IPS DF 4.7 (cell line): ENCODE data around the gene PDHX.

Experiments used
- DNase-seq: peaks from one replicate; pipeline ENCODE4 v3.0.0-alpha.2; 2013; ENCODE audit warnings: low spot score; ENCODE audit errors: extremely low read depth

The PDHX gene

DNA sequence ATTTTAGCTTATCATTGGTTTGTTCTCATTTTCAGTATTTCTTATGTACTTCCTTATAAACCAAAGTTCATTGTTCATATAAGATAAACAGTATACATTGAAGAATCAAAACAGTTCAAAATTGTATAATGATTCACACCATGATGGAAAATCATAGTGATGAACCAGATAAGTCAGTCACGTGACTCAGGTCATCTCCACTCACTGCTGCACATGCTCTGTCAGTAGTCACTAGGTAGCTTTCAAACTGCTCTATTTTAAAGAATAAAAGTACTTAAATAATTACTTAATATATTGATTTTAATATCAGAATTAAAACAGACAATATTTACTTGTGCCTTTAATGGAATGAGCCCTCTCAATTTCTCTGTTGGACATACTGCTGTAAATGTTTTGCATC lies 37.5 kb downstream of the PDHX start:
- DNase-seq: no peak

DNA sequence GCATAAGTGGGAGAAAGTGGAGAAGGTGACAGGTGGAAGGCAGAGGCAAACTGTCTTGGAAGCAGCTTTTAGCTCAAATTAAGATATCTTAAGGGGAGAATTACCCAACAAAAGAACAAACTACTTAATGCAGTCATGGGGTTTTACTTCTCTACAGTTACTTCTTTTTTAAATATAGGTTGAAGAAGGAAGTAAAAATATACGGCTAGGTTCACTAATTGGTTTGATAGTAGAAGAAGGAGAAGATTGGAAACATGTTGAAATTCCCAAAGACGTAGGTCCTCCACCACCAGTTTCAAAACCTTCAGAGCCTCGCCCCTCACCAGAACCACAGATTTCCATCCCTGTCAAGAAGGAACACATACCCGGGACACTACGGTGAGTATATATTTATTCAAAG lies 40.8 kb downstream of the PDHX start:
- DNase-seq: no peak

DNA sequence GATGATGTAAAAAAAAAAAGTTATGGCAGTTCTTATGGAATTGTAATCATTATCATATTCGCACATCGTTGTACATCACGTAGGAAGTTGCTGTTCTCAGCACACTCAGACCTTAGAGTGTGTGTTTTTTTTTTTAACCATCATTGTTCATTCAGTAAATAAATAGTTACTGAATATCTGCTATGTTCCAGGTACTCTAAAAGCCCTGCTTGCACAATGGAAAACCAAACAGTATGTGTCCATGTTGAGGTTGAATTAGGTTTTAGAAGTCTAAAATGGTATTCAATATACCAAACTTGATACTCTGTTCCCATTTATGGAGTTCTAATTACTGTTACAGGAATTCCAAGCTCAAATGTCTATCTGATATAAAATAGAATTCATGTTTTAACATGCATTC lies 41.2 kb downstream of the PDHX start:
- DNase-seq: no peak

DNA sequence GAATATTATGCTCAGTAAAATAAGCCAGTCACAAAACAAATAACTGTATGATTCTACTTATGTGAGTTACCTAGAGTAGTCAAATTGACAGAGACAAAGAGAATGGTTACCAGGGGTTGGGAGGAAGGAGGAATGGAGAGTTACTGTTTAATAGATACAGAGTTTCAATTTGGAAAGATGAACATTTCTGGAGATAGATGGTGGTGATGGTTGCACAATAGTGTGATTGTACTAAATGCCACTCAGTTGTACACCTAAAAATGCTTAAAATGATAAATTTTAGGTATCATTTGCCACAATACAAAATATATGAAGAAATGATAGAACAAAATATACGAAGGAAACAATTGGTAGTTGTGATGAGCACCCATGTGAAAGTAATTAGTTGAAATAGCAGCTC lies 43.4 kb downstream of the PDHX start:
- no peak for DNase-seq

DNA sequence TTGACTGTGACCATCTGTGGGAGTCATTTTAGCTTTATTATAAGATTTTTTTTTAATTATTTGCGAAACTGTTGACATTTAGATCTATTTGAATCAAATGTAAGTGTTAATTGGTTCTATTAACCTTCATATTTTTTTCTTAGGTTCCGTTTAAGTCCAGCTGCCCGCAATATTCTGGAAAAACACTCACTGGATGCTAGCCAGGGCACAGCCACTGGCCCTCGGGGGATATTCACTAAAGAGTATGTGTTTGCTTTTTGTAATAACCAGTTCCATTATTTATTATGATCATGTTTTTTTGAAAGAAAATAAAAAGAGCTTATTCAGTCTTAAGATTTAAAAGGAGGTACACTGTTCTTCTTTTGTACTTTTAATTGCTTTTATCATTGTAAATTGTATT lies 43.9 kb downstream of the PDHX start:
- DNase-seq: no peak

DNA sequence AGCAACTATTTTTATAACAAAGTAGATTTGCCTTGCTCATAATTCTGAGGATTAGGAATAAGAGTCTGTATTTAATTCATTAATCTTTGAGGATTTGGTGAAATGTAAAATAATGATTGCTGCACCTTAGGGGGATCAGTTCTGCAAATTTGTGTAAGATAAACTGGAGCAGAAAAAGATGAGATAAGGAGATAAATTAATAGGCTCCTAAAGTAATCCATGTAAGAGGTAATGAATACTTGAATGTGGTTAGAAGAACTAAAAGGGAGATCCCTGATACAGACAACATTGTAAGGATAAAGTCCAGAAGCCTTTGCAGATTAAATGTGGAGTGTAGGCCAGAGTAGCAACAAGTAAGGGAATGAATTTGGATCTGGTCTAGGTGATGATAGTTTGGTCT lies 45.6 kb downstream of the PDHX start:
- DNase-seq: no peak

DNA sequence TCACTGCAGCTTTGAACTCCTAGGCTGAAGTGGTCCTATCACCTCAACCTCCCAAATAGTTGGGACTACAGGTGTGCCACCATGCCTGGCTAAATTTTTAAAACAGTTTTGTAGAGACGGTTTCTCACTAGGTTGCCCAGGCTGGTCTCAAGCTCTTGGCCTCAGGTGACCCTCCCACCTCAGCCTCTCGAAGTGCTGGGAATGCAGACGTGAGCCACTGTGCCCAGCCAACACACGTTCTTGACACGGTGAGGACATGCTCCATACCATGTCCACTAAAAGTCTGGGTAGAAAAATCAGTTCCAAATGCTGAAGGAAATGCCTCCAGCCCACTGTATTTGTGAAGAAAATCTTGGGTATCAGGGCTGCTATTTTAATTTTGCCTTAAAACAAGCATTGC lies 46.9 kb downstream of the PDHX start:
- no peak for DNase-seq

DNA sequence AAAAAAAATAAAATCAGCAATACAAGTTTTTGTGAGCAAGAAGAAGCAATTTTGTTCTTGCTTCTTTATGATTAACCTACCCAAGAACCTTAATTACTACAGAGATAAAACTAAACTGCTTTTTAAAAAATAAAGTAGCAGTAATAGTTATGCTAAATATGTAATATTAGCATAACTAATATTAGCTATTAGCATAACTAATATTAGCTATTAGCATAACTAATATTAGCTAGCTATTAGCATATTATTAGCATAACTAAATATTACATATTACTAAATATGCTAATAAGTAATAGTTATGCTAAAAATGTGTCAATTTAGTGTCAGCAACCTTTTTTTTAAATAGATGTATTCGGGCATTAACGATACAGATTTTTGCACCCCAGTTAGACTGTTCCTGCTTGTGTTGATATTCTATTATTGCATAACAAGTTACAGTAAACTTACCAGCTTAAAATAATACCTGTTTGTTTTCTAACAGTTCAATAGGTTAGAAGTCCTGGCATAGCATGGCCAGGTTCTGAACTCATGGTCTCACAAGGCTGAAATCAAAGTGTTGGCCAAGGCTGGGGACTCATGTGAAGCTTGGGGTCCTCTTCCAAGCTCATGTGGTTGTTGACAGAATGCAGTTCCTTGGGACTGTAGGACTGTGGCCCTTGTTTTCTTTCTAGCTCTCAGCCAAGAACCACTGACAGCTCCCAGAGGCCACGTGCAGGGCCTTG lies 48.4 kb downstream of the PDHX start:
- DNase-seq: no peak

DNA sequence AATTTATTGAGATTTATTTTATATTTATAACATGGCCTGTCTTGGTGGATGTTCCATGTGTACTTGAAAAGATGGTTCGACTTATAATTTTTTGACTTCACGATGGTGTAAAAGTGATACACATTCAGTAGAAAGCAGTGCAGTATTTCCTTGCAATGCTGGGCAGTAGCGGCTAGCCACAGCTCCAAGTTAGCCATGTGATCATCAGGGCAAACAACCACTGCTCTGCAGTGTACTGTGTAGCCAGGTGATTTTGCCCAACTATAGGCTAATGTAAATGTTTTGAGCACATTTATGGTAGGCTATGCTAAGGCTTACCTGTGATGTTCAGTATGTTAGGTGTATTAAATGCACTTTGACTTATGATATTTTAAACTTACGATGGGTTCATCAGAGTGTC lies 52.4 kb downstream of the PDHX start:
- no peak for DNase-seq

DNA sequence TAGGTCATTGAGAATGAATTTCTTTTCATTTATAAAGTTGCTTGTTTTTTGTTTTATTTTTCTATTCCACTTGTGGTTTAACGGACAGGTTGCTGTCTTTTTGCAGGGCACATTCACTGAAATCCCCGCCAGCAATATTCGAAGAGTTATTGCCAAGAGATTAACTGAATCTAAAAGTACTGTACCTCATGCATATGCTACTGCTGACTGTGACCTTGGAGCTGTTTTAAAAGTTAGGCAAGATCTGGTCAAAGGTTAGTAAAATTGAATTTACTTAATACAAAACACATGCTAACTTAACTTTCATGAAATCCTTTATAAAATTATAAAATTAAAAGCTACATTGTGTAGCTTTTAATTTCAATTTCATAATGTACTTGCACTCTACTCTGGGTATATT lies 53.6 kb downstream of the PDHX start:
- DNase-seq: no peak

DNA sequence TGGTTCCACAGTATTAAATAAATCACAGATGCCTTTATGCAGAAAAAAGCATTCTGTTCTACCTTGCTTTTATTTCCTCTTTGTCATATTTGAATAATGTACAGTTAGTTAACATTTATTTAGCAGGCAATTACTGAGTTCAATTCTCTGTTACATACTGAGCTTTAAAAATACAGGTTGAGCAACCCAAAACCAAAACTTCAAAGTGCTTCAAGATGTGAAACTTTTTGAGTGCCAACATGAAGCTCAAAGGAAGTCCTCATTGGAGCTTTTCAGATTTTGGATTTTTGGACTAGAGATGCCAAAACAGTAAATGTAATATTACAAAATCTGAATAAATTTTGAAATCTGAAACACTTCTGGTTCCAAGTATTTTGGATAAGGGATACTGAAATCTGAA lies 54.1 kb downstream of the PDHX start:
- DNase-seq: no peak

DNA sequence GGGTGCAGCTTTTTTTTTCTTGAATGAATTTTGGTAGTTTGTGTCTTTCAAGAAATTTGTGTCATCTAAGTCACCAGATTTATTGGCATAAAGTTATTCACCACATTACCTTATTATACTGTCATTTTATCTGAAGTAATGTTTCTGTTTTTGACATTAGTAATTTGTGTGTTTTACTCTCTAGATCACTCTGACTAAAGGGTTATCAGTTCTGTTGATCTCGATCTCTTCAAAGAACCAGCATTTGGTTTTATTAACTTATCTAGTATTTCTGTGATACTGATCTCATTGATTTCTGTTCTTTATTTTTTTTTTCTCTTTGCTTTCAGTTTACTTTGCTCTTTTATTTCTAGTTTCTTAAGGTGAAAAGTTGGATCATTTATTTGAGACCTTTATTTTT lies 55.5 kb downstream of the PDHX start:
- no peak for DNase-seq

DNA sequence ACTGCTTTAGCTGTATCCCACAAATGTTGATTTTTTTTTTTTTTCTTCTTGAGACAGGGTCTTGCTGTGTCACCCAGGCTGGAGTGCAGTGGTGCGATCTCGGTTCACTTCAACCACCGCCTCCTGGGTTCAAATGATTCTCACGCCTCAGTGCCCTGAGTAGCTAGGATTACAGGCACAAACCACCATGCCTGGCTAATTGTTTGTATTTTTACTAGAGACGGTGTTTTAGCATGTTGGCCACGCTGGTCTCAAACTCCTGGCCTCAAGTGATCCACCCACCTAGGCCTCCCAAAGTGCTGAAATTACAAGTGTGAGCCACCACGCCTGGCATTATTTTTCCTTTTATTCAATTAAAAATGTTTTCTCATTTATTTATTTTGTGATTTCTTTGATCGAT lies 55.9 kb downstream of the PDHX start:
- no peak for DNase-seq

DNA sequence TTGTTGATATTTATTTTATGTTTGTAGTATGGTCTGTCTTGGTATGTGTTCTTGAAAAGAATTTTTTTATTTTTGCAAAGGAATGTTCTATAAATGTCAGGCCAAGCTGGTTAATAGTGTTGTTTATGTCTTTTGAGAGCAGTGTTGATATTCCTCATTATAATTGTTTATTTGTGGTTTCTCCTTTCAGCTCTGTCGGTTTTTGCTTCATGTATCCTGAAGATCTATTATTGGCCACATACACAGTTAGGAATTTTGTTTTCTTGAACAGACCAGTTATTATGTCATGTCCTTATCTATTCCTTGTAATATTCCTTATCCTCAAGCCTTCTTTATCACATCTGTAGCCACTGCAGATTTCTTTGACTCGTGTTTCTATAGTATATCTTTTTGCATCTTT lies 56.5 kb downstream of the PDHX start:
- DNase-seq: no peak

DNA sequence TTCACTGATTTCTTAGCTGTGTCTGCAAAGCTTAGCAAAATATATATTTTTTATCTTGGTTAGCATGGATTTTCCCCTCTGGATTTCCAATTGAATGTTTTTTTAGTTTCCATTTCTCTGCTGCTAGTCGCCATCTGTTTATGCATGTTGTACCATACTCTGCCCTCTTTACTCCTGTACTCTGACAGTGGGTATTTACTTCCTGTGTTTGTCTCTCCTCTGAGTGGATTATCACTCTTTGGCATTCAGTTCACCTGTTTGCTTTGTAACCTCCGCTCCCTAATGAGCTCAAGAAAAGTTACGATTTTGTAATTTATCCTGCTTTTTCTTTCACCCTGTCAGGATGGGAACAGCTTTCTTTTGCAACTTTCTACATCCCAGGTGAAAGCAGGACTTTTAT lies 59.1 kb downstream of the PDHX start:
- DNase-seq: no peak

DNA sequence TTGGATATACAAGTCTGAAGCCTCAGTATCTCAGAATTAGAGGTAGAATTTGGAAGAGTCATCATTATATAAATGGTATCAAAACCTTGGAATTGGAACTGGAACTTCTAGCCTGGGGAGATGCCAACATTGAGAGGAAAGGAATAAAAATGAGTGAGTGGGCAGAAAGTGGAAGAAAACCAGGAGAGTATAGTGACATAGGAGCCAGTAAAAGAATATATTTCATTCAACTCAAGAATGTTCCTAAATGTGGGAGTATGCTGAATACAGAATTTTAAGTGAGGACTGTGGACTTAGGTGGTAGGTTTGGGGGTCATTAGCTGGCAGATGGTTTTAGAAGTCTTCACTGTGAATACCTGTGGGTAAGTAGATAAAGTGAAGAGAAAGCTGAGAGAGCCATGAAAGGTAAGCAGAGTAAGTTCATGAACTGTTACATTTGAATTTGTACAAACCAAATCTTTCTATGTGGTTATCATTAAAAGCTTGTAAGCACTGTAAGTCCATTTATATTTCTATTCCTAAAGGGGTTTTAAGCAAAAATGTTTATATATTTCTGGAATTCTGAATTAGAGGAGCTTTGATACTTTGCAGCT lies 60.2 kb downstream of the PDHX start:
- no peak for DNase-seq

DNA sequence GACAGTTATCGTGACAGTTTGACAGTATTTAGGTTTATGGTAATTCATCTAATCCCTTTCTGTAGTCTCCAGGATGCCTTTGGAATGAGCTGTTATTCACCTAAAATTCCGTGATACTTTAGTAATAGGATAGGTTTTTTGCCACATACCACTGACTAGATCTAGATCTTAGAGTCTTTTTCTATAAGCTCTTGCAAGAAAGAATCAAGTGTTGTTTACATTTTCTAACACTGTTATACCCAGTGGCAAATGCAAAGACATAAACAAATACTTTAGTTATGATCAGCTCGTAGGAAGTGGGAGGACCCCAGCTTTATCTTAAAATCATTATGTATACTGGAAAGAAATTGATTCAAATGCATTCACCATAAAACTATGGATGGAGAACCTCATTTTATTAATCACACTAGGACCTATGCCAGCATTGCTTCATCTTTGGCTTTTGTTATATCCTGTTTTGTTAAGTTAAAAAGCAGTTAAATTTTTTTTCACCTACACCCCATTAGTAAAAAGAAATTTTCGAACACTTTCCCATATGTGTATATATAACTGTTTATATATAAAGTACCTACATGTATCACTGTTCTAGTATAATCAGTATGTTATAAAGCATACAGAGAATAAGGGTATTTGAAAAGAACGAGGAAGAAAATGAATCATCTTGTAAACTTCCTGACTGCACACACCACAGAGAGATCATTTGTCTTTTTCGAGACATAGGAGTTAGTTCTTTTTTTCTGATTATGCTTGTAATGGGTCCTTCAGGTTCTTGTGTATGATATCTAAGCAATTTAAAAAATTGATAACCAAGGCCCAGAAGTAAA lies 60.9 kb downstream of the PDHX start:
- no peak for DNase-seq

DNA sequence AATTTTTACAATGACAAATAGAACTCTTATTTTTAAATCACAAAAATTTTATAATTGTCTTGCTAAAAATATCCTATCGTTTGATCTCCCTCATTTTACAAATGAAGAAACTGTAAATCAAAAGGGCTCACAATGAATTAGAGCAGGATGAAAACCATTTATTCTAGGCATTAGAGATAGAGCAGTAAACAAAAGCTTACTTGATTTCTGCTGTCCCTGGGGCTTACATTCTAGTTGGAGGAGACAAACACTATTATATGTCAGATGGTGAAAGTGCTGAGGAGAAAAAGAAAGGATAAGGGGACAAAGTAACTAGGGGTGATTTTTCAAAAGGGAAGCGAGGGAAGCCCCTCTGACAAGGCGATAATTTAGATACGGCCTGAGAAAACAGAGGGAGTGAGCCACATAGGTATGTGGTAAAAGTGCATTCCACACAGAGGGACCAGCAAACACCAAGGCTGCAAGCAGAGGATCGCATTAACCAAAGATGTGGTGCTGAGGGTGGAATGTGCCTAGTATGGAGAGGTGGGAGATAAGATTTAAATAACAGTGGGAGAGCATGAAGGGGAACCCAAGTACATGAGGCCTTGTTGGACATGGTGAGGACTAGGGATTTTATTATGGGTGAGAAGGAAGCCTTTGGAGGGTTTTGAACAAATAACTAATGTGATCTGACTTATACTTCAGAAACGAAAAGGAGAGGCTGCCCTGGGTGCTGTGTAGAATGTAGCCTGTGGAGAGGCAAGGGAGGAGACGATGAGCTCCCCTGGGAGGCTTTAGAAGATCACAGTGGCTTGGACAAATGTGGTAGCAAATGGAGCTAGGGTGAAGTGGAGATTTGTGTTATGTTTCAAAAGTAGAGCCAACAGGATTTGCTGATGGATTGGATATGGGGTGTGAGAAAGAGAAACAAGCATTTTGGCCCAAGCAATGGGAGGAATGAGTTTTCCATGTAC lies 62.1 kb downstream of the PDHX start:
- DNase-seq: no peak

DNA sequence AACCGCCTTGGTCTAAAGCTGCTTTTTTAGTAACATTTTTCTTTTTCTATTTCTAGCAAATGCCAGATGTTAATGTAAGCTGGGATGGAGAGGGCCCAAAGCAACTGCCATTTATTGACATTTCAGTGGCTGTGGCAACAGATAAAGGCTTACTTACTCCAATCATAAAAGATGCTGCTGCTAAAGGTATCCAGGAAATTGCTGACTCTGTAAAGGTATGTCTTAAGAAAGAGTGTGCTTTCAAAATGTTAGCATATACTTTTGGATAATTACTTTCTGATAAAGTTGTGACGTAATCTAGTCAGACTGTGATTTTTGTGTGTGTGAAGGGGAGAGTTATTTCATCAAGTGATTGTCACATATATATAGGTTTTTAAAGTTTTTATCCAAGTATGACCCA lies 68.1 kb downstream of the PDHX start:
- no peak for DNase-seq

DNA sequence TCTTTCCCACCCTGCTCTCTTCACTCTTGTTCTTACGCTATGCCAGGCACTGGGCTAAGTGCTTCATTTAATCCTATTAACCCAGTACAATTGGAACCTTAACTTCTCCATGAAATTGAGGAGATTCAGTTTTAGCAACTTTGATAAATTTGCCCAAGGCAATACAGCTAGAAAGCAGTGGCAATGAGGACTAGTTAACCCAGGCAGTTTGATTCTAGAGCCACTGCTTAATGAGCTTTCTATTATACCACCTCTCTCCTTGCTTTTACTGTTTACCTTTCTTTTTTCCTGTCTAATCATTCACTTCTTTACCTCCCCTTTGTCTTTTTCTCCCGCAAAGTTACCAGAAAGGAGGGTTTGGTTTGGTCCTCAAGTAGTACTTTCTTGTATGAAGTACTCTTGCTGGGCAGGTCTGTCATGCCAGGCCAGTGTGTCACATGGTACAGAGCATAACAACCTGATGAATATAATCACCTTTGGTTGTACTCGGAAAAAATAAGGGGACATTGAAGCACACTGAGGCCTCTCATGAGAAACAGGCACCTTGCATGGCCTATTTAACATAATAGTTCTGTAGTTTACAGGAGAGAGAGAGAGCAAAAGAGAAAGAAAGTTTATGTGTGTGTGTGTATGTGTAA lies 70.6 kb downstream of the PDHX start:
- no peak for DNase-seq

DNA sequence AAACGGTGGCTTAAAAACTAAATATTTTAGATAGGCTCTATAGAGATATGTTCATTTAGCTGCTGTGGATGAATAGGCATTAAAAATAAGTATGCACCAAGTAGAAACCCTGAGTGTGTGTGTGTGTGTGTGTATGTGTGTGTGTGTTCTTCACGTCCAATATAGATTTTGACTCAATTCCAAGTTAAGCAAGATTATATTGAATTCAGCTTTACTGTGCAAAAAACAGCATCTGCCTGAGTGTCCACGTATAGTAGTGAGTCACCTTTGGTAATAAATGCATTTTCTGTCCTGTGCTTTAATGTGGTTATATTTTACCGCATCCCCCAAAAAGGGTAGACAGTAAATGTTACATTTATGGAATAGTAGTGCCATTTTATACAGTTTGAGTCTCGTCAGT lies 71.2 kb downstream of the PDHX start:
- DNase-seq: no peak
